Measurements from ENCODE around the gene SPOCK3. TPM values are rescaled to one million over a fixed set of nuclear protein-coding genes. Genes with fewer than 3 reads are reported as not detected.
"Not testable (repeated sequence)": the region's sequence is repeated elsewhere in the genome, so short reads cannot be mapped to it uniquely, and the experiment has no call there.

The SPOCK3 gene
- polyA plus RNA-seq, 2 of the 4 experiments (the other 2 are of a cell fraction): 0.15 to 0.61 TPM

GRCh38 chr4:166763018-166763417 lies 471.3 kb downstream of the SPOCK3 start:
- POLR2A ChIA-PET: no interaction called here
- ATAC-seq: no peak

GRCh38 chr4:166741742-166742141 lies 492.6 kb downstream of the SPOCK3 start:
- H3K27ac ChIP-seq: no peak overlapping the region
- FAIRE-seq (no peak), DNase-seq (ENCODE audit: low read depth in 1 of 2, low spot score in 1 of 2) (no peak), ATAC-seq (no peak)
- TF ChIP-seq EP300 (IDR thresholded peaks at IDR 0.05) (no peak), FOSB (CRISPR knock-in tag; IDR thresholded peaks at IDR 0.05) (no peak), KDM1A (IDR thresholded peaks at IDR 0.05; ENCODE audit: low read depth) (no peak)
- no peak overlapping the region for H3K4me3 ChIP-seq
- ChIA-PET POLR2A (no interaction called here), CTCF (no interaction called here)
- no peaks in the 10 kb centered on the region for H3K9me3 ChIP-seq
- no peak overlapping the region for H3K4me2 ChIP-seq
- WGBS (ENCODE audit: missing lambda C conversion rate): 43% methylated on average over 1 of the region's 1 CpG
- H3K4me1 ChIP-seq: no peaks in the 10 kb centered on the region

More at GRCh38 chr4:166763018-166763417, 471.3 kb downstream of the SPOCK3 start:
- FAIRE-seq: no peak
- Histone ChIP-seq H3K4me3 (no peak overlapping the region), H3K27ac (no peak overlapping the region), H3K4me2 (no peak overlapping the region), H3K4me1 (no peaks in the 10 kb centered on the region), H3K9me3 (no peaks in the 10 kb centered on the region)
- TF ChIP-seq PHF8 (IDR thresholded peaks at IDR 0.05; ENCODE audit: borderline replicate concordance, low read depth) (no peak), TFCP2L1 (CRISPR knock-in tag; IDR thresholded peaks at IDR 0.05) (no peak), ZC3H11A (IDR thresholded peaks at IDR 0.05) (no peak), ZSCAN20 (CRISPR knock-in tag; IDR thresholded peaks at IDR 0.05) (no peak)
- no peak for DNase-seq (ENCODE audit: low read depth in 1 of 2, low spot score in 1 of 2)
- CTCF ChIA-PET: interaction anchor here (0.6 kb wide), 1 partner anchor 132 kb away, joined by 3 read pairs; no protein-coding TSS in a partner anchor

- WGBS (ENCODE audit: missing lambda C conversion rate): 59% methylated on average over 4 of the region's 4 CpGs
- H3K27ac ChIP-seq; H3K9me3 ChIP-seq; FAIRE-seq; H3K4me1 ChIP-seq; DNase-seq (ENCODE audit: low read depth in 1 of 2, low spot score in 1 of 2); H3K4me3 ChIP-seq; ATAC-seq; H3K4me2 ChIP-seq; POLR2A ChIA-PET; CTCF ChIA-PET: not testable (repeated sequence)
Observed at GRCh38 chr4:166739215-166739614, 495.1 kb downstream of the SPOCK3 start.

GRCh38 chr4:166737430-166737829 lies 496.9 kb downstream of the SPOCK3 start:
- Histone ChIP-seq H3K27ac (no peak overlapping the region), H3K4me2 (no peak overlapping the region), H3K9me3 (no peaks in the 10 kb centered on the region), H3K4me1 (no peaks in the 10 kb centered on the region), H3K4me3 (no peak overlapping the region)
- FAIRE-seq (no peak), ATAC-seq (no peak), DNase-seq (ENCODE audit: low read depth in 1 of 2, low spot score in 1 of 2) (no peak)
- POLR2A ChIA-PET: no interaction called here
- CTCF ChIA-PET: no interaction called here
- no peak for TF ChIP-seq HOXB5 (CRISPR knock-in tag; IDR thresholded peaks at IDR 0.05)
- no peak for TF ChIP-seq EHMT2 (IDR thresholded peaks at IDR 0.05; ENCODE audit: low read depth)
- TF ChIP-seq ZSCAN20 (CRISPR knock-in tag; IDR thresholded peaks at IDR 0.05): no peak
- no peak for TF ChIP-seq ZC3H11A (IDR thresholded peaks at IDR 0.05)
- no peak for TF ChIP-seq HMGXB4 (CRISPR knock-in tag; IDR thresholded peaks at IDR 0.05; ENCODE audit: borderline replicate concordance)
- TF ChIP-seq HEYL (CRISPR knock-in tag; IDR thresholded peaks at IDR 0.05): no peak
- TF ChIP-seq NR3C1 (IDR thresholded peaks at IDR 0.05): no peak
- TF ChIP-seq HES2 (IDR thresholded peaks at IDR 0.05): no peak
- no peak for TF ChIP-seq MYC (IDR thresholded peaks at IDR 0.05; ENCODE audit: borderline replicate concordance, low read length)
- TF ChIP-seq HDAC2 (IDR thresholded peaks at IDR 0.05): no peak
- TF ChIP-seq FOXS1 (CRISPR knock-in tag; IDR thresholded peaks at IDR 0.05): no peak
- TF ChIP-seq HOXB13 (CRISPR knock-in tag; IDR thresholded peaks at IDR 0.05; ENCODE audit: low read depth): no peak
- no peak for TF ChIP-seq ZFP36 (IDR thresholded peaks at IDR 0.05; ENCODE audit: borderline replicate concordance, partially characterized antibody)
- TF ChIP-seq CEBPB (IDR thresholded peaks at IDR 0.05): no peak
- TF ChIP-seq PBX3 (IDR thresholded peaks at IDR 0.05): no peak
- no peak for TF ChIP-seq CHD2 (IDR thresholded peaks at IDR 0.05; ENCODE audit: low read length, partially characterized antibody)
- no peak for TF ChIP-seq REST (IDR thresholded peaks at IDR 0.05)
